ENCODE data around the gene DTX2. TPM values are rescaled to one million over a fixed set of nuclear protein-coding genes. Genes with fewer than 3 reads are reported as not detected.
"Not testable (repeated sequence)": the region's sequence is repeated elsewhere in the genome, so short reads cannot be mapped to it uniquely, and the experiment has no call there.

Gene DTX2
- total RNA-seq, 4 donors from 2014 or later: 26.8 to 49.2 (median 33.7) TPM

DNA sequence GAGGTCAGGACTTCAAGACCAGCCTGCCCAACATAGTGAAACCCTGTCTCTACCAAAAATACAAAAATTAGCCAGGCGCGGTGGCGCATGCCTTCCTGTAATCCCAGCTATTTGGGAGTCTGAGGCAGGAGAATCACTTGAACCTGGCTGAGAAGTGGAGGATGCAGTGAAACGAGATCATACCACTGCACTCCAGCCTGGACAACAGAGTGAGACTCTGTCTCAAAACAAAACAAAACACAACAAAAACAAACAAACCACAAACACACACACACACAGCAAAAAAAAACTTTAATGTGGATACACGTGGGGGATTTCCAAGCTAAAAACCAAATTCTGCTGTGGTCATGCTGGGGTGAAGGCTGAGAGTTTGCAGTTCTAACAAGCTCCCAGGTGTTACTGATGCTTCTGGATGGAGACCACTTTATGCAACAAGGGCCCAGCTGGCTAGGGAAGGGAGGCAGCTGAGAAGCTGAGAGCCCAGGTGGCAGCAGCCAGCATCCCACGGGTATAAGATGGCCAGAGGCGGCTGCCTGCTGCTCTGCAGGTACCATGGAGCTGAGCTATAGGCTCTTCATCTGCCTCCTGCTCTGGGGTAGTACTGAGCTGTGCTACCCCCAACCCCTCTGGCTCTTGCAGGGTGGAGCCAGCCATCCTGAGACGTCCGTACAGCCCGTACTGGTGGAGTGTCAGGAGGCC, 36.9 kb upstream of the DTX2 start, which contains the start of gene ZP3:
Gene ZP3 (plus strand): TSS at position 538 of the 699 bp plus-strand sequence. CDS start 15 bp downstream, at position 553.
- 78 to 84% methylated on average over 10 of the region's 10 CpGs for WGBS, 2 donors
- Histone ChIP-seq H3K9me3 (peaks cover 0 to 9% (median 0%) of the 10 kb centered on the region in 4 donors), H3K36me3 (no peaks in the 10 kb centered on the region), H3K4me1 (peaks cover 0 to 6% (median 0%) of the 10 kb centered on the region in 4 donors), H3K4me3 (no peak within 1 kb of the TSS), H3K27me3 (peaks cover 0 to 9% of the 10 kb centered on the region in 2 donors), H3K27ac (no peak within 1 kb of the TSS)
- no peak for TF ChIP-seq EP300 (IDR thresholded peaks at IDR 0.05)
- no peak for TF ChIP-seq POLR2A (IDR thresholded peaks at IDR 0.05)
- no peak for TF ChIP-seq CTCF (IDR thresholded peaks at IDR 0.05)
- no peak for DNase-seq (ENCODE audit: low spot score in 2 of 2)

- no peaks in the 10 kb centered on the region for H3K36me3 ChIP-seq
- no peak for TF ChIP-seq POLR2A (IDR thresholded peaks at IDR 0.05)
- no peak for TF ChIP-seq CTCF (IDR thresholded peaks at IDR 0.05)
- TF ChIP-seq EP300 (IDR thresholded peaks at IDR 0.05): no peak
- WGBS, 2 donors: 90 to 94% methylated on average over 5 to 9 of the region's 9 CpGs
- H3K27me3 ChIP-seq: peaks cover 0 to 9% of the 10 kb centered on the region in 2 donors
- H3K4me3 ChIP-seq: no peak overlapping the region
- peaks cover 0 to 4% (median 0%) of the 10 kb centered on the region in 4 donors for H3K9me3 ChIP-seq
- H3K4me1 ChIP-seq: peaks cover 0 to 6% (median 0%) of the 10 kb centered on the region in 4 donors
- DNase-seq (ENCODE audit: low spot score in 2 of 2): no peak
- no peak overlapping the region for H3K27ac ChIP-seq
These were observed 36.4 kb upstream of the DTX2 start for GRCh38 chr7:76425156-76425555.

GRCh38 chr7:76425558-76425957, 36.0 kb upstream of the DTX2 start:
- WGBS, 2 donors: 88 to 91% methylated on average over 4 of the region's 4 CpGs
- H3K9me3 ChIP-seq; DNase-seq (ENCODE audit: low spot score in 2 of 2): not testable (repeated sequence)

DNA sequence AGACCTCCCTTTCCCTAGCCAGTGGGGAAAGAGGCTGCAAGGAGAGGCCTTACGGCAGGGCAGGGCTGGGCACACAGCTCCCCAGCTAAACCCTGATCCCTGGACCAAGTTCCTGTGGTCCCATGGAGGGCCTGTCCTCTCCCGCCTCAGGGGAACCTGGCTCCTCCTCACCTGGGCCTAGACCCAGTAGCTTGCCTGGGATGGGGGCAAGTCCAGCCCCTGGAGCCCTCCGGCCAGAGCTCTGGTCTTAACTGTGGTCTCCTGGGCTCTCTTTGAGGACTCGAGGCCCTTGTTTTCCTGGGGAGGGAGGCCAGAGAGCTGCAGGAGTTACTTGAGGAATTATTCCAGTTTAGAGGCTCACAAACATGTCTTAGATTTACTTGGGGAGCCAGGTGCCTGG, 35.3 kb upstream of the DTX2 start:
- no peak for TF ChIP-seq EP300 (IDR thresholded peaks at IDR 0.05)
- TF ChIP-seq CTCF (IDR thresholded peaks at IDR 0.05): no peak
- no peak for TF ChIP-seq POLR2A (IDR thresholded peaks at IDR 0.05)
- H3K4me1 ChIP-seq: peaks cover 0 to 6% (median 0%) of the 10 kb centered on the region in 4 donors
- no peaks in the 10 kb centered on the region for H3K36me3 ChIP-seq
- 68 to 80% methylated on average over 2 to 4 of the region's 4 CpGs for WGBS, 2 donors
- no peaks in the 10 kb centered on the region for H3K9me3 ChIP-seq
- DNase-seq (ENCODE audit: low spot score in 2 of 2): no peak
- peaks cover 0 to 9% of the 10 kb centered on the region in 2 donors for H3K27me3 ChIP-seq
- no peak overlapping the region for H3K27ac ChIP-seq
- no peak overlapping the region for H3K4me3 ChIP-seq

More at GRCh38 chr7:76425558-76425957, 36.0 kb upstream of the DTX2 start:
- not testable (repeated sequence) for H3K27ac ChIP-seq, H3K36me3 ChIP-seq, H3K4me1 ChIP-seq, H3K4me3 ChIP-seq, H3K27me3 ChIP-seq

GRCh38 chr7:76427635-76428034, 33.9 kb upstream of the DTX2 start:
- no peak overlapping the region for H3K4me3 ChIP-seq
- no peak overlapping the region for H3K27ac ChIP-seq
- peaks cover 0 to 6% (median 0%) of the 10 kb centered on the region in 4 donors for H3K4me1 ChIP-seq
- TF ChIP-seq EP300 (IDR thresholded peaks at IDR 0.05): no peak
- TF ChIP-seq POLR2A (IDR thresholded peaks at IDR 0.05): no peak
- no peak for DNase-seq (ENCODE audit: low spot score in 2 of 2)
- no peaks in the 10 kb centered on the region for H3K9me3 ChIP-seq
- peaks cover 0 to 9% of the 10 kb centered on the region in 2 donors for H3K27me3 ChIP-seq
- H3K36me3 ChIP-seq: no peaks in the 10 kb centered on the region
- WGBS, 2 donors: 79 to 81% methylated on average over 5 of the region's 5 CpGs

GRCh38 chr7:76428149-76428823, 33.2 kb upstream of the DTX2 start:
- Histone ChIP-seq H3K4me3 (no peak overlapping the region), H3K36me3 (peaks cover 0 to under 1% (median 0%) of the 10 kb centered on the region in 3 donors), H3K27ac (no peak overlapping the region), H3K27me3 (peaks cover 0 to 9% of the 10 kb centered on the region in 2 donors), H3K4me1 (peaks cover 0 to 6% (median 0%) of the 10 kb centered on the region in 4 donors), H3K9me3 (no peaks in the 10 kb centered on the region)
- no peak for DNase-seq (ENCODE audit: low spot score in 2 of 2)
- 85 to 88% methylated on average over 13 of the region's 13 CpGs for WGBS, 2 donors
- TF ChIP-seq POLR2A (IDR thresholded peaks at IDR 0.05) (no peak), CTCF (IDR thresholded peaks at IDR 0.05) (no peak), EP300 (IDR thresholded peaks at IDR 0.05) (no peak)

Measured in tibial nerve (tissue), 4 donors.